ENCODE results near the gene STK11IP.

Gene STK11IP

GRCh38 chr2:219613461-219614070, 15.9 kb downstream of the STK11IP start:
- Histone ChIP-seq H2AFZ (ENCODE audit: low read depth, low read length) (no peak overlapping the region), H4K20me1 (ENCODE audit: insufficient read depth, low read length) (no peaks in the 10 kb centered on the region), H3K36me3 (replicated peaks; ENCODE audit: low read depth, low read length) (no peaks in the 10 kb centered on the region), H3K79me2 (ENCODE audit: low read length) (no peaks in the 10 kb centered on the region), H3K27ac (ENCODE audit: low read length) (no peak overlapping the region), H3K4me3 (ENCODE audit: low read length) (no peak overlapping the region), H3K4me2 (ENCODE audit: low read length) (no peak overlapping the region), H3K9ac (ENCODE audit: low read length) (no peak overlapping the region), H3K9me3 (ENCODE audit: insufficient read depth, low read length) (no peaks in the 10 kb centered on the region), H3K27me3 (ENCODE audit: low read depth, low read length) (no peaks in the 10 kb centered on the region), H3K4me1 (ENCODE audit: low read length) (peaks cover 10% of the 10 kb centered on the region)
- no peak for TF ChIP-seq EZH2phosphoT487 (IDR thresholded peaks at IDR 0.05; ENCODE audit: low read depth)
- no peak for TF ChIP-seq CTCF (IDR thresholded peaks at IDR 0.05; ENCODE audit: low read depth, low read length)

GRCh38 chr2:219614076-219614860, 16.6 kb downstream of the STK11IP start:
- Histone ChIP-seq H3K4me2 (ENCODE audit: low read length) (no peak overlapping the region), H3K9me3 (ENCODE audit: insufficient read depth, low read length) (no peaks in the 10 kb centered on the region), H3K27ac (ENCODE audit: low read length) (no peak overlapping the region), H3K4me3 (ENCODE audit: low read length) (no peak overlapping the region), H2AFZ (ENCODE audit: low read depth, low read length) (no peak overlapping the region), H3K27me3 (ENCODE audit: low read depth, low read length) (no peaks in the 10 kb centered on the region), H3K36me3 (replicated peaks; ENCODE audit: low read depth, low read length) (no peaks in the 10 kb centered on the region), H4K20me1 (ENCODE audit: insufficient read depth, low read length) (no peaks in the 10 kb centered on the region), H3K9ac (ENCODE audit: low read length) (no peak overlapping the region), H3K79me2 (ENCODE audit: low read length) (no peaks in the 10 kb centered on the region), H3K4me1 (ENCODE audit: low read length) (peaks cover 10% of the 10 kb centered on the region)
- TF ChIP-seq CTCF (IDR thresholded peaks at IDR 0.05; ENCODE audit: low read depth, low read length) (no peak), EZH2phosphoT487 (IDR thresholded peaks at IDR 0.05; ENCODE audit: low read depth) (no peak)

- H4K20me1 ChIP-seq (ENCODE audit: insufficient read depth, low read length): no peaks in the 10 kb centered on the region
- no peaks in the 10 kb centered on the region for H3K79me2 ChIP-seq (ENCODE audit: low read length)
- no peak overlapping the region for H3K27ac ChIP-seq (ENCODE audit: low read length)
- TF ChIP-seq CTCF (IDR thresholded peaks at IDR 0.05; ENCODE audit: low read depth, low read length) (no peak), EZH2phosphoT487 (IDR thresholded peaks at IDR 0.05; ENCODE audit: low read depth) (no peak)
- H3K9ac ChIP-seq (ENCODE audit: low read length): no peak overlapping the region
- no peak overlapping the region for H2AFZ ChIP-seq (ENCODE audit: low read depth, low read length)
- no peaks in the 10 kb centered on the region for H3K9me3 ChIP-seq (ENCODE audit: insufficient read depth, low read length)
- H3K27me3 ChIP-seq (ENCODE audit: low read depth, low read length): no peaks in the 10 kb centered on the region
- no peaks in the 10 kb centered on the region for H3K36me3 ChIP-seq (replicated peaks; ENCODE audit: low read depth, low read length)
- H3K4me2 ChIP-seq (ENCODE audit: low read length): no peak overlapping the region
- no peak overlapping the region for H3K4me3 ChIP-seq (ENCODE audit: low read length)
- H3K4me1 ChIP-seq (ENCODE audit: low read length): peaks cover 10% of the 10 kb centered on the region
Observed at GRCh38 chr2:219615036-219615435, 17.4 kb downstream of the STK11IP start.

- no peaks in the 10 kb centered on the region for H3K27me3 ChIP-seq (ENCODE audit: low read depth, low read length)
- H3K36me3 ChIP-seq (replicated peaks; ENCODE audit: low read depth, low read length): no peaks in the 10 kb centered on the region
- H3K4me2 ChIP-seq (ENCODE audit: low read length): no peak overlapping the region
- no peaks in the 10 kb centered on the region for H4K20me1 ChIP-seq (ENCODE audit: insufficient read depth, low read length)
- peaks cover 10% of the 10 kb centered on the region for H3K4me1 ChIP-seq (ENCODE audit: low read length)
- TF ChIP-seq CTCF (IDR thresholded peaks at IDR 0.05; ENCODE audit: low read depth, low read length): no peak
- TF ChIP-seq EZH2phosphoT487 (IDR thresholded peaks at IDR 0.05; ENCODE audit: low read depth): no peak
- no peak overlapping the region for H3K4me3 ChIP-seq (ENCODE audit: low read length)
- no peak overlapping the region for H3K9ac ChIP-seq (ENCODE audit: low read length)
- no peaks in the 10 kb centered on the region for H3K79me2 ChIP-seq (ENCODE audit: low read length)
- H2AFZ ChIP-seq (ENCODE audit: low read depth, low read length): no peak overlapping the region
- no peak overlapping the region for H3K27ac ChIP-seq (ENCODE audit: low read length)
- no peaks in the 10 kb centered on the region for H3K9me3 ChIP-seq (ENCODE audit: insufficient read depth, low read length)
Observed at GRCh38 chr2:219615894-219616293, 18.2 kb downstream of the STK11IP start.
